Endodermal cell (in vitro differentiated cells): ENCODE measurements around the gene IARS2. TPM values are rescaled to one million over a fixed set of nuclear protein-coding genes. Genes with fewer than 3 reads are reported as not detected.

Experiments
- DNase-seq: peaks from one replicate; pipeline ENCODE4 v3.0.0-alpha.2; 2017
- H3K27ac ChIP-seq: 2 replicates; pipeline ENCODE4 v1.5.1; 2013; ENCODE audit warnings: mild to moderate bottlenecking, low read depth, low read length, moderate library complexity
- H3K27me3 ChIP-seq: 2 replicates; pipeline ENCODE4 v1.6.1; 2013; ENCODE audit warnings: mild to moderate bottlenecking, low read length, moderate library complexity; ENCODE audit not compliant: insufficient read depth, control insufficient read depth, poor library complexity, severe bottlenecking
- H3K36me3 ChIP-seq: 2 replicates; pipeline ENCODE4 v1.7.0; 2013; ENCODE audit warnings: mild to moderate bottlenecking, low read length, moderate library complexity; ENCODE audit not compliant: control insufficient read depth, insufficient read depth
- H3K4me1 ChIP-seq: one replicate; pipeline ENCODE4 v1.7.0; 2013; ENCODE audit warnings: low read length; ENCODE audit not compliant: control insufficient read depth, insufficient read depth
- H3K4me3 ChIP-seq: 2 replicates; pipeline ENCODE4 v1.5.1; 2013; ENCODE audit warnings: mild to moderate bottlenecking, low read length, moderate library complexity
- H3K9ac ChIP-seq: 2 replicates; pipeline ENCODE4 v1.6.1; 2013; ENCODE audit warnings: mild to moderate bottlenecking, low read length, moderate library complexity; ENCODE audit not compliant: poor library complexity, severe bottlenecking; ENCODE audit errors: extremely low read depth
- H3K9me3 ChIP-seq: 2 replicates; pipeline ENCODE4 v1.6.1; 2013; ENCODE audit warnings: mild to moderate bottlenecking, low read length, moderate library complexity; ENCODE audit not compliant: control insufficient read depth
- H3K27ac Mint-ChIP-seq: 2 replicates; pipeline ENCODE4 v1.8.0; 2020; ENCODE audit warnings: mixed read lengths
- H3K27me3 Mint-ChIP-seq: 2 replicates; pipeline ENCODE4 v1.8.0; 2021; ENCODE audit warnings: mild to moderate bottlenecking, mixed read lengths; ENCODE audit not compliant: insufficient read depth
- H3K36me3 Mint-ChIP-seq: 2 replicates; pipeline ENCODE4 v1.8.0; 2020; ENCODE audit warnings: low read depth, mixed read lengths
- H3K4me1 Mint-ChIP-seq: 2 replicates; pipeline ENCODE4 v1.8.0; 2020; ENCODE audit warnings: mixed read lengths
- H3K4me3 Mint-ChIP-seq: 2 replicates; pipeline ENCODE4 v1.8.0; 2020; ENCODE audit warnings: mild to moderate bottlenecking, moderate library complexity, mixed read lengths
- H3K9me3 Mint-ChIP-seq: 2 replicates; pipeline ENCODE4 v1.8.0; 2020; ENCODE audit warnings: mild to moderate bottlenecking, mixed read lengths
- WGBS, 2 experiments: methylation state at CpG; one replicate each; pipeline versions ENCODE4 v1.1.5 to v1.1.7; 2013; ENCODE audit warnings: missing lambda C conversion rate in 2 of 2, mixed read lengths in 1 of 2; ENCODE audit not compliant: insufficient coverage in 1 of 2, insufficient read length in 1 of 2; 5-methylcytosine and 5-hydroxymethylcytosine counted together
- total RNA-seq, 2 donors: library from RNA; stranded (reverse); fragmentation: NEBNext Ultra II Directional in 1 of 2; extraction: Animal tissue kit (Norgen Biotek cat#: 25700) in 1 of 2; gene quantifications; 2 replicates in 1 of 2; 3 replicates in 1 of 2; pipeline ENCODE4 v1.2.1, GENCODE V29; 2021
- TF ChIP-seq, protein P1 (sequence below): fragments of 200-600 bp; sonication (generic); conservative IDR thresholded peaks from 2 replicates; pipeline ENCODE4 v1.5.0; 2021; ENCODE audit warnings: antibody characterized with exemption, mild to moderate bottlenecking

The IARS2 gene
- total RNA-seq, 2 donors from 2014 or later, result 78.2 to 89.4 TPM

- Histone ChIP-seq H3K4me1 (no peaks in the 10 kb centered on the region), H3K4me3 (no peak overlapping the region), H3K36me3 (peaks cover 76% of the 10 kb centered on the region), H3K27ac (no peak overlapping the region), H3K9ac (no peak overlapping the region), H3K9me3 (no peaks in the 10 kb centered on the region), H3K27me3 (no peaks in the 10 kb centered on the region)
- no peak for DNase-seq
- WGBS, 2 experiments, result no CpG with 5 or more reads among the region's 1 CpG
- no peaks in the 10 kb centered on the region for H3K27me3 Mint-ChIP-seq
- no peak overlapping the region for H3K27ac Mint-ChIP-seq
- H3K4me1 Mint-ChIP-seq, result no peaks in the 10 kb centered on the region
- peaks cover 47% of the 10 kb centered on the region for H3K36me3 Mint-ChIP-seq
- H3K9me3 Mint-ChIP-seq, result no peaks in the 10 kb centered on the region
- TF ChIP-seq, protein P1, sequence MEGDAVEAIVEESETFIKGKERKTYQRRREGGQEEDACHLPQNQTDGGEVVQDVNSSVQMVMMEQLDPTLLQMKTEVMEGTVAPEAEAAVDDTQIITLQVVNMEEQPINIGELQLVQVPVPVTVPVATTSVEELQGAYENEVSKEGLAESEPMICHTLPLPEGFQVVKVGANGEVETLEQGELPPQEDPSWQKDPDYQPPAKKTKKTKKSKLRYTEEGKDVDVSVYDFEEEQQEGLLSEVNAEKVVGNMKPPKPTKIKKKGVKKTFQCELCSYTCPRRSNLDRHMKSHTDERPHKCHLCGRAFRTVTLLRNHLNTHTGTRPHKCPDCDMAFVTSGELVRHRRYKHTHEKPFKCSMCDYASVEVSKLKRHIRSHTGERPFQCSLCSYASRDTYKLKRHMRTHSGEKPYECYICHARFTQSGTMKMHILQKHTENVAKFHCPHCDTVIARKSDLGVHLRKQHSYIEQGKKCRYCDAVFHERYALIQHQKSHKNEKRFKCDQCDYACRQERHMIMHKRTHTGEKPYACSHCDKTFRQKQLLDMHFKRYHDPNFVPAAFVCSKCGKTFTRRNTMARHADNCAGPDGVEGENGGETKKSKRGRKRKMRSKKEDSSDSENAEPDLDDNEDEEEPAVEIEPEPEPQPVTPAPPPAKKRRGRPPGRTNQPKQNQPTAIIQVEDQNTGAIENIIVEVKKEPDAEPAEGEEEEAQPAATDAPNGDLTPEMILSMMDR, result no peak
- H3K4me3 Mint-ChIP-seq, result no peak overlapping the region
Observed at GRCh38 chr1:220160027-220160426, 66.1 kb downstream of the IARS2 start.

GRCh38 chr1:220164116-220164515 lies 70.2 kb downstream of the IARS2 start:
- Mint-ChIP-seq H3K9me3 (no peaks in the 10 kb centered on the region), H3K27me3 (no peaks in the 10 kb centered on the region), H3K27ac (no peak overlapping the region), H3K4me1 (no peaks in the 10 kb centered on the region), H3K36me3 (peaks cover 44% of the 10 kb centered on the region), H3K4me3 (no peak overlapping the region)
- Histone ChIP-seq H3K4me3 (no peak overlapping the region), H3K36me3 (peaks cover 76% of the 10 kb centered on the region), H3K9ac (no peak overlapping the region), H3K9me3 (no peaks in the 10 kb centered on the region), H3K27me3 (no peaks in the 10 kb centered on the region), H3K27ac (no peak overlapping the region), H3K4me1 (no peaks in the 10 kb centered on the region)
- 89 to 100% methylated on average over 1 of the region's 1 CpG for WGBS, 2 experiments
- DNase-seq, result no peak
- TF ChIP-seq, protein P1, result no peak

DNA sequence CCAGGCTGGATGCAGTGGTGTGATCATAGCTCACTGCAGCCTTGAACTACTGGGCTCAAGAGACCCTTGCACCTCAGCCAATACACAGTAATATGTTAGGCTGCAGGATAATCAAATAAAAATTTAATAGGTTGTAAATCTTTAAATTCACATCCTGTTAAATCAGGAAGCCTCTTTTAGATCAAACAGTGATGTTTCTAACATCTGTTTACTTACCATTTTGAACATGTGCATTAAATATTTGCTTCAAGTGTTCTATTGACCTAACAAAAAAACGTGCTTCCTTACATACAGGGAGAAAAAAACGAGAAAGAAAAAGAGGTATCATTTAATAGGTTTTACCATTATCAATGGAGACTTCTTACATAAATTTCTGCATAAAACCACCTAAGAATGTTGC lies 70.6 kb downstream of the IARS2 start:
- peaks cover 47% of the 10 kb centered on the region for H3K36me3 Mint-ChIP-seq
- TF ChIP-seq, protein P1, result no peak
- Histone ChIP-seq H3K4me1 (no peaks in the 10 kb centered on the region), H3K9ac (no peak overlapping the region), H3K9me3 (no peaks in the 10 kb centered on the region), H3K27ac (no peak overlapping the region), H3K4me3 (no peak overlapping the region), H3K36me3 (peaks cover 78% of the 10 kb centered on the region), H3K27me3 (no peaks in the 10 kb centered on the region)
- H3K27me3 Mint-ChIP-seq, result no peaks in the 10 kb centered on the region
- WGBS, 2 experiments, result 94% methylated on average over 2 of the region's 2 CpGs; no CpG with 5 or more reads in 1 of the 2 experiments
- H3K9me3 Mint-ChIP-seq, result no peaks in the 10 kb centered on the region
- H3K27ac Mint-ChIP-seq, result no peak overlapping the region
- H3K4me3 Mint-ChIP-seq, result no peak overlapping the region
- DNase-seq, result no peak
- no peaks in the 10 kb centered on the region for H3K4me1 Mint-ChIP-seq
